ENCODE results near the gene GATAD2A.

GRCh38 chr19:19482809-19483596, 77.5 kb downstream of the GATAD2A start:
- TF ChIP-seq CTCF (IDR thresholded peaks at IDR 0.05; ENCODE audit: low read depth, low read length, missing input control), result no peak
- TF ChIP-seq YY1 (IDR thresholded peaks at IDR 0.05), result no peak
- TF ChIP-seq MAX (IDR thresholded peaks at IDR 0.05), result no peak
- TF ChIP-seq GABPA (IDR thresholded peaks at IDR 0.05 in 1 of 2, conservative IDR thresholded peaks at IDR 0.05 in 1 of 2), result no peak
- no peak for TF ChIP-seq RAD21 (IDR thresholded peaks at IDR 0.05)
- no peak for TF ChIP-seq REST (IDR thresholded peaks at IDR 0.05)
- no peak for TF ChIP-seq ATF3 (IDR thresholded peaks at IDR 0.05)
- no peak for TF ChIP-seq SP1 (IDR thresholded peaks at IDR 0.05)
- TF ChIP-seq HNF4G (IDR thresholded peaks at IDR 0.05), result no peak
- no peak for TF ChIP-seq TAF1 (conservative IDR thresholded peaks at IDR 0.05)
- TF ChIP-seq HNF4A (conservative IDR thresholded peaks at IDR 0.05), result no peak
- no peak for TF ChIP-seq EGR1 (IDR thresholded peaks at IDR 0.05; ENCODE audit: low read depth in 2 of 2)
- no peak for TF ChIP-seq FOXA2 (IDR thresholded peaks at IDR 0.05)
